HEK293 (cell line): ENCODE results near the gene MORN1.
"Not testable (repeated sequence)": the region's sequence is repeated elsewhere in the genome, so short reads cannot be mapped to it uniquely, and the experiment has no call there.

Source experiments
- CTCF ChIA-PET: fragments of 350-600 bp; formaldehyde crosslinking; extraction: SDS; loops from one replicate; lab custom pipeline; 2021; ENCODE audit warnings: antibody characterized with exemption; lab: Yijun Ruan, JAX
- POLR2A ChIA-PET: fragments of 300-600 bp; formaldehyde crosslinking; extraction: SDS; loops from one replicate; lab custom pipeline; 2020; ENCODE audit warnings: antibody characterized with exemption, inconsistent platforms; lab: Yijun Ruan, JAX
- H3K27ac ChIP-seq: fragments of 200-500 bp; sonication (Bioruptor generic); 2 replicates; pipeline ENCODE4 v1.5.1; 2014; ENCODE audit warnings: low read depth, low read length, control low read depth, inconsistent platforms; ENCODE audit errors: extremely low read depth
- H3K36me3 ChIP-seq, 2 experiments: fragments of 200-500 bp in 1 of 2; sonication (Bioruptor generic) in 1 of 2; 1 replicate in 1 of 2; 2 replicates in 1 of 2; pipeline ENCODE4 v1.5.1; 2014 to 2017; ENCODE audit warnings: inconsistent platforms in 2 of 2, low read length in 2 of 2; ENCODE audit not compliant: control insufficient read depth in 2 of 2, insufficient read depth in 1 of 2
- H3K4me1 ChIP-seq: fragments of 200-500 bp; sonication (Bioruptor generic); 2 replicates; pipeline ENCODE4 v1.5.1; 2014; ENCODE audit warnings: mild to moderate bottlenecking, low read length, inconsistent platforms; ENCODE audit not compliant: control insufficient read depth, insufficient read depth
- H3K4me3 ChIP-seq: 2 replicates; pipeline ENCODE4 v1.5.1; 2011; ENCODE audit warnings: low read depth, mild to moderate bottlenecking, control low read depth, low read length, moderate library complexity
- H3K9me3 ChIP-seq: fragments of 200-500 bp; sonication (Bioruptor generic); 2 replicates; pipeline ENCODE4 v1.5.1; 2014; ENCODE audit warnings: low read depth, low read length, inconsistent platforms; ENCODE audit not compliant: control insufficient read depth, insufficient read depth
- EGR2 ChIP-seq: fragments of 450-650 bp; formaldehyde crosslinking; IDR thresholded peaks from 2 replicates; pipeline ENCODE4 v1.5.1; 2016; ENCODE audit warnings: low read depth, missing biosample characterization, missing genetic modification characterization
- KLF10 ChIP-seq: fragments of 450-650 bp; IDR thresholded peaks from 2 replicates; pipeline ENCODE4 v1.5.1; 2018; ENCODE audit warnings: missing biosample characterization, mild to moderate bottlenecking, missing genetic modification characterization
- SETDB1 ChIP-seq: IDR thresholded peaks from one replicate; pipeline ENCODE4 v1.6.1; 2017; ENCODE audit warnings: mild to moderate bottlenecking, low read length, moderate library complexity, mixed read lengths; ENCODE audit not compliant: insufficient read length
- YY2 ChIP-seq: fragments of 450-650 bp; formaldehyde crosslinking; IDR thresholded peaks from 2 replicates; pipeline ENCODE4 v1.5.1; 2016; ENCODE audit warnings: missing biosample characterization, missing genetic modification characterization
- ZBTB1 ChIP-seq: fragments of 450-650 bp; formaldehyde crosslinking; IDR thresholded peaks from 2 replicates; pipeline ENCODE4 v1.5.1; 2016; ENCODE audit warnings: missing biosample characterization, missing genetic modification characterization
- ZBTB8A ChIP-seq: fragments of 450-650 bp; formaldehyde crosslinking; IDR thresholded peaks from 2 replicates; pipeline ENCODE4 v1.5.1; 2016; ENCODE audit warnings: missing biosample characterization, missing genetic modification characterization
- ZFHX2 ChIP-seq: fragments of 450-650 bp; formaldehyde crosslinking; conservative IDR thresholded peaks from 2 replicates; pipeline ENCODE4 v1.5.1; 2016; ENCODE audit warnings: missing biosample characterization, missing genetic modification characterization
- ZIC2 ChIP-seq: fragments of 450-650 bp; formaldehyde crosslinking; IDR thresholded peaks from 2 replicates; pipeline ENCODE4 v1.5.1; 2016; ENCODE audit warnings: missing biosample characterization, missing genetic modification characterization
- ZNF146 ChIP-seq: fragments of 450-650 bp; formaldehyde crosslinking; IDR thresholded peaks from 2 replicates; pipeline ENCODE4 v1.5.1; 2016; ENCODE audit warnings: missing biosample characterization, missing genetic modification characterization
- ZNF433 ChIP-seq: fragments of 450-650 bp; formaldehyde crosslinking; IDR thresholded peaks from 2 replicates; pipeline ENCODE4 v1.5.1; 2016; ENCODE audit warnings: missing biosample characterization, missing genetic modification characterization, low read depth
- ZNF600 ChIP-seq: fragments of 450-650 bp; formaldehyde crosslinking; IDR thresholded peaks from 2 replicates; pipeline ENCODE4 v1.5.1; 2016; ENCODE audit warnings: missing biosample characterization, missing genetic modification characterization
- ZNF624 ChIP-seq: fragments of 450-650 bp; formaldehyde crosslinking; IDR thresholded peaks from 2 replicates; pipeline ENCODE4 v1.5.1; 2017; ENCODE audit warnings: missing biosample characterization, missing genetic modification characterization
- ZNF629 ChIP-seq: fragments of 450-650 bp; formaldehyde crosslinking; IDR thresholded peaks from 2 replicates; pipeline ENCODE4 v1.5.1; 2017; ENCODE audit warnings: missing biosample characterization, missing genetic modification characterization
- TF ChIP-seq, protein P1 (sequence below): fragments of 450-650 bp; formaldehyde crosslinking; IDR thresholded peaks from 2 replicates; pipeline ENCODE4 v1.5.1; 2016; ENCODE audit warnings: missing biosample characterization, missing genetic modification characterization
- TF ChIP-seq, protein P2 (sequence below): fragments of 450-650 bp; formaldehyde crosslinking; IDR thresholded peaks from 2 replicates; pipeline ENCODE4 v1.5.1; 2017; ENCODE audit warnings: missing biosample characterization, missing genetic modification characterization
- TF ChIP-seq, protein P3 (sequence below): fragments of 450-650 bp; formaldehyde crosslinking; conservative IDR thresholded peaks from 2 replicates; pipeline ENCODE4 v1.5.1; 2016; ENCODE audit warnings: low read depth, missing biosample characterization, missing genetic modification characterization
- TF ChIP-seq, protein P4 (sequence below): fragments of 450-650 bp; formaldehyde crosslinking; IDR thresholded peaks from 2 replicates; pipeline ENCODE4 v1.5.1; 2016; ENCODE audit warnings: missing biosample characterization, missing genetic modification characterization, low read depth

MORN1 gene

DNA sequence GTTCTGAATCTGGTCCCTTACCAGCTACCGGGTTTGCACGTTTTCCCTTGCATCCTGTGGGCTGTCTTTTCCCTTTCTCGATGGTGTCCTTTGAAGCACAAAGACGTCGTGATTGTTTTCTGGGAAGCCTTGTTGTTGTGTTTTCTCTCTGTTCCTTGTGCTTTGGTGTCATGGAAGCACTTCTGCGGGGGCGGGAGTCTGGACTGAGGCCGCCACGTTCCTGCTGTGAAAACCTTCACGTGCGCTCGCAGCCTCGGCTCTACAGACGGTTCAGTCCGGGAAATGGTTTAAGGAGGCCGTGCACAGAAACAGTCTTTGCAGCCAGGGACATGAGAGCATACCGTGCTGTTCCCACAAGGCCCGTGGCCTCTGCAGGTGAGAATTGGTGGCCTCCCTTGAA, 94.7 kb downstream of the MORN1 start:
- no peaks in the 10 kb centered on the region for H3K9me3 ChIP-seq
- peaks cover 12% of the 10 kb centered on the region for H3K4me1 ChIP-seq
- CTCF ChIA-PET: interaction anchor here (0.9 kb wide), 1 partner anchor 16 kb away, joined by 5 read pairs; no protein-coding TSS in a partner anchor
- POLR2A ChIA-PET: no interaction called here
- TF ChIP-seq SETDB1: peak; percentile 4
- TF ChIP-seq, protein P1, sequence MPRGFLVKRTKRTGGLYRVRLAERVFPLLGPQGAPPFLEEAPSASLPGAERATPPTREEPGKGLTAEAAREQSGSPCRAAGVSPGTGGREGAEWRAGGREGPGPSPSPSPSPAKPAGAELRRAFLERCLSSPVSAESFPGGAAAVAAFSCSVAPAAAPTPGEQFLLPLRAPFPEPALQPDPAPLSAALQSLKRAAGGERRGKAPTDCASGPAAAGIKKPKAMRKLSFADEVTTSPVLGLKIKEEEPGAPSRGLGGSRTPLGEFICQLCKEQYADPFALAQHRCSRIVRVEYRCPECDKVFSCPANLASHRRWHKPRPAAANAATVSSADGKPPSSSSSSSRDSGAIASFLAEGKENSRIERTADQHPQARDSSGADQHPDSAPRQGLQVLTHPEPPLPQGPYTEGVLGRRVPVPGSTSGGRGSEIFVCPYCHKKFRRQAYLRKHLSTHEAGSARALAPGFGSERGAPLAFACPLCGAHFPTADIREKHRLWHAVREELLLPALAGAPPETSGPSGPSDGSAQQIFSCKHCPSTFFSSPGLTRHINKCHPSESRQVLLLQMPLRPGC: no peak
- no peak overlapping the region for H3K4me3 ChIP-seq
- H3K36me3 ChIP-seq: peaks cover 0 to 36% of the 10 kb centered on the region in 2 experiments; a peak in 1 of 3 replicates
- no peak overlapping the region for H3K27ac ChIP-seq

DNA sequence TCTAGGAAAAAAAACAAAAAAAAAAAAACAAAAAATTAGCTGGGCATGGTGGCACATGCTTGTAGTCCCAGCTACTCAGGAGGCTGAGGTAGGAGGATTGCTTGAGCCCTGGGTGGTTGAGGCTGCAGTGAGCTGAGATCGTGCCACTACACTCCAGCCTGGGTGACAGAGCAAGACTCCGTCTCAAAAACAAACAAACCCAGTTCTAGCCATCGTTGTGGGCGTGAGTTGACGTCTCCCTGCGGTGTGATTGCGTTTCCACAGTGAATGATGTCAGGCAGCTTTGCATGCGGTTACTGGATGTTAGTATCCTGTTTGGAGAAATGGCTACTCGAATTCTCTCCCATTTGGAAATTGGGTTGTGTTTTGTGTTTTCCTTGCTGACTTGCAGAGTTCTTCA, 95.1 kb downstream of the MORN1 start:
- CTCF ChIA-PET: interaction anchor here (0.9 kb wide), 1 partner anchor 16 kb away, joined by 5 read pairs; no protein-coding TSS in a partner anchor
- POLR2A ChIA-PET, H3K9me3 ChIP-seq, H3K4me3 ChIP-seq, H3K27ac ChIP-seq: not testable (repeated sequence)
- TF ChIP-seq, protein P2, sequence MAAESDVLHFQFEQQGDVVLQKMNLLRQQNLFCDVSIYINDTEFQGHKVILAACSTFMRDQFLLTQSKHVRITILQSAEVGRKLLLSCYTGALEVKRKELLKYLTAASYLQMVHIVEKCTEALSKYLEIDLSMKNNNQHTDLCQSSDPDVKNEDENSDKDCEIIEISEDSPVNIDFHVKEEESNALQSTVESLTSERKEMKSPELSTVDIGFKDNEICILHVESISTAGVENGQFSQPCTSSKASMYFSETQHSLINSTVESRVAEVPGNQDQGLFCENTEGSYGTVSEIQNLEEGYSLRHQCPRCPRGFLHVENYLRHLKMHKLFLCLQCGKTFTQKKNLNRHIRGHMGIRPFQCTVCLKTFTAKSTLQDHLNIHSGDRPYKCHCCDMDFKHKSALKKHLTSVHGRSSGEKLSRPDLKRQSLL: peak; percentile 62; the same call in 1 of the 2 replicates
- peak; percentile 82 for TF ChIP-seq ZFHX2 (tag by site-specific recombination)
- TF ChIP-seq ZBTB8A (tag by site-specific recombination): 0 out of 2 replicates have a peak, but pooled peaks have one; percentile 11
- peak; percentile 11 for TF ChIP-seq SETDB1
- peak; percentile 53; the same call in 1 of the 2 replicates for TF ChIP-seq ZNF629 (tag by site-specific recombination)
- TF ChIP-seq ZIC2: peak; percentile 65
- peak; percentile 71 for TF ChIP-seq ZNF600
- TF ChIP-seq EGR2 (tag by site-specific recombination): 0 out of 2 replicates have a peak, but pooled peaks have one; percentile 15
- H3K4me1 ChIP-seq: peaks cover 12% of the 10 kb centered on the region
- peaks cover 0 to 35% of the 10 kb centered on the region in 2 experiments; a peak in 1 of 3 replicates for H3K36me3 ChIP-seq

DNA sequence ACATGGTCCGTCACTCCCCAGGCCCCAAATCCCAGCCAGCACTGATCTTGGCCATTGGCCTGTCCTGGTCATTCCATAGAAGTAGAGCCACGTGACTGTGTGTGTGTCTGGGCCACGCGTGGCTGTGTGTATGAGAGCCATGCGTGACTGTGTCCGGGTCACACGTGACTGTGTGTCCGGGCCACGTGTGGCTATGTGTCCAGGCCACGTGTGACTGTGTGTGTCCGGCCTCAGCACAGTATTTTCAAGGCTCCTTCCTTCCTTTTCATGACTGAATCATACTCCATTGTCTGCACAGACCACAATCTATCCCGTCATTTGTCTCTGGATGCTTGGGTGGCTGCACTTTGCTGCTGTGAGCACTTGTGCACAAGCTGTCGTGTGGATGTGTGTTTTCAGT, 95.8 kb downstream of the MORN1 start:
- no peaks in the 10 kb centered on the region for H3K9me3 ChIP-seq
- H3K36me3 ChIP-seq: peaks cover 0 to 38% of the 10 kb centered on the region in 2 experiments; a peak in 1 of 3 replicates
- ChIA-PET POLR2A (no interaction called here), CTCF (interaction anchor here (0.9 kb wide), 1 partner anchor 17 kb away, joined by 5 read pairs; no protein-coding TSS in a partner anchor)
- peaks cover 12% of the 10 kb centered on the region for H3K4me1 ChIP-seq
- no peak overlapping the region for H3K4me3 ChIP-seq
- no peak overlapping the region for H3K27ac ChIP-seq
- TF ChIP-seq ZNF433 (tag by site-specific recombination): no peak
- TF ChIP-seq, protein P2: peak; percentile 35; the same call in 1 of the 2 replicates
- TF ChIP-seq ZNF146 (tag by site-specific recombination): peak; percentile 91

DNA sequence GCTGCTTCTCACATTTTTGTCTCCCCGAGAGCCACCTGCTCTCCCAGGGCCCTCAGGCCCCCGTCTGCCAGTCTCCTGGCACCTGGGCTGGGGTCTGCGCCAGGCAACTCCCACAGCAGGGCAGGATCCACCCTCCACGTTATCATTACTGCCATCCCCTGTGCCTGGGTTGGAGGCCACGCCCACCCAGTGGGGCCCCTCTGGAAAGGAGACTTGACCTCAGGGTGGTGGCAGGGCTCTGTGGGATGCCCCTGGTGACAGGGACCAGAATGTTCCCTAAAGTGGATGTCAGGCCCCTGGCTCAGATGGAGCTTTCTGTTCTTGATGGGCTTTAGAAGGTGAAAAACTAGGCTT, 96.7 kb downstream of the MORN1 start:
- Histone ChIP-seq H3K36me3 (peaks cover 0 to 38% of the 10 kb centered on the region in 2 experiments; a peak in 1 of 3 replicates), H3K9me3 (no peaks in the 10 kb centered on the region), H3K4me3 (no peak overlapping the region), H3K4me1 (peaks cover 18% of the 10 kb centered on the region), H3K27ac (no peak overlapping the region)
- POLR2A ChIA-PET: no interaction called here
- CTCF ChIA-PET: no interaction called here
- TF ChIP-seq ZIC2: peak; percentile 24
- TF ChIP-seq, protein P3, sequence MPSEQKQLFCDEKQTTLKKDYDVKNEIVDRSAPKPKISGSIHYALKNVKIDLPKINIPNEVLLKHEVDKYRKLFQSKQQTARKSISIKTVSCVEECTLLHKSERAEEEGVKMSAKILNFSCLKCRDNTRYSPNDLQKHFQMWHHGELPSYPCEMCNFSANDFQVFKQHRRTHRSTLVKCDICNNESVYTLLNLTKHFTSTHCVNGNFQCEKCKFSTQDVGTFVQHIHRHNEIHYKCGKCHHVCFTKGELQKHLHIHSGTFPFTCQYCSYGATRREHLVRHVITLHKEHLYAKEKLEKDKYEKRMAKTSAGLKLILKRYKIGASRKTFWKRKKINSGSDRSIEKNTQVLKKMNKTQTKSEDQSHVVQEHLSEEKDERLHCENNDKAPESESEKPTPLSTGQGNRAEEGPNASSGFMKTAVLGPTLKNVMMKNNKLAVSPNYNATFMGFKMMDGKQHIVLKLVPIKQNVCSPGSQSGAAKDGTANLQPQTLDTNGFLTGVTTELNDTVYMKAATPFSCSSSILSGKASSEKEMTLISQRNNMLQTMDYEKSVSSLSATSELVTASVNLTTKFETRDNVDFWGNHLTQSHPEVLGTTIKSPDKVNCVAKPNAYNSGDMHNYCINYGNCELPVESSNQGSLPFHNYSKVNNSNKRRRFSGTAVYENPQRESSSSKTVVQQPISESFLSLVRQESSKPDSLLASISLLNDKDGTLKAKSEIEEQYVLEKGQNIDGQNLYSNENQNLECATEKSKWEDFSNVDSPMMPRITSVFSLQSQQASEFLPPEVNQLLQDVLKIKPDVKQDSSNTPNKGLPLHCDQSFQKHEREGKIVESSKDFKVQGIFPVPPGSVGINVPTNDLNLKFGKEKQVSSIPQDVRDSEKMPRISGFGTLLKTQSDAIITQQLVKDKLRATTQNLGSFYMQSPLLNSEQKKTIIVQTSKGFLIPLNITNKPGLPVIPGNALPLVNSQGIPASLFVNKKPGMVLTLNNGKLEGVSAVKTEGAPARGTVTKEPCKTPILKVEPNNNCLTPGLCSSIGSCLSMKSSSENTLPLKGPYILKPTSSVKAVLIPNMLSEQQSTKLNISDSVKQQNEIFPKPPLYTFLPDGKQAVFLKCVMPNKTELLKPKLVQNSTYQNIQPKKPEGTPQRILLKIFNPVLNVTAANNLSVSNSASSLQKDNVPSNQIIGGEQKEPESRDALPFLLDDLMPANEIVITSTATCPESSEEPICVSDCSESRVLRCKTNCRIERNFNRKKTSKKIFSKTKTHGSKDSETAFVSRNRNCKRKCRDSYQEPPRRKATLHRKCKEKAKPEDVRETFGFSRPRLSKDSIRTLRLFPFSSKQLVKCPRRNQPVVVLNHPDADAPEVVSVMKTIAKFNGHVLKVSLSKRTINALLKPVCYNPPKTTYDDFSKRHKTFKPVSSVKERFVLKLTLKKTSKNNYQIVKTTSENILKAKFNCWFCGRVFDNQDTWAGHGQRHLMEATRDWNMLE (tag by site-specific recombination): no peak
- TF ChIP-seq, protein P4, sequence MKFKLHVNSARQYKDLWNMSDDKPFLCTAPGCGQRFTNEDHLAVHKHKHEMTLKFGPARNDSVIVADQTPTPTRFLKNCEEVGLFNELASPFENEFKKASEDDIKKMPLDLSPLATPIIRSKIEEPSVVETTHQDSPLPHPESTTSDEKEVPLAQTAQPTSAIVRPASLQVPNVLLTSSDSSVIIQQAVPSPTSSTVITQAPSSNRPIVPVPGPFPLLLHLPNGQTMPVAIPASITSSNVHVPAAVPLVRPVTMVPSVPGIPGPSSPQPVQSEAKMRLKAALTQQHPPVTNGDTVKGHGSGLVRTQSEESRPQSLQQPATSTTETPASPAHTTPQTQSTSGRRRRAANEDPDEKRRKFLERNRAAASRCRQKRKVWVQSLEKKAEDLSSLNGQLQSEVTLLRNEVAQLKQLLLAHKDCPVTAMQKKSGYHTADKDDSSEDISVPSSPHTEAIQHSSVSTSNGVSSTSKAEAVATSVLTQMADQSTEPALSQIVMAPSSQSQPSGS: no peak
- no peak for TF ChIP-seq KLF10 (tag by site-specific recombination)
- TF ChIP-seq ZNF624 (tag by site-specific recombination): no peak
- no peak for TF ChIP-seq YY2 (tag by site-specific recombination)
- no peak for TF ChIP-seq ZBTB1 (tag by site-specific recombination)
